K562 (cell line): ENCODE results near the gene PRC1.

Source experiments
- ASH1L ChIP-seq: fragments of 450-650 bp; IDR thresholded peaks from 2 replicates; pipeline ENCODE4 v1.6.1; 2018; ENCODE audit warnings: borderline replicate concordance, mild to moderate bottlenecking, low read depth; ENCODE audit not compliant: partially characterized antibody
- CEBPB ChIP-seq: fragments of 450-650 bp; IDR thresholded peaks from 2 replicates; pipeline ENCODE4 v1.6.1; 2016; ENCODE audit warnings: missing genetic modification characterization, missing compliant biosample characterization
- CTCF ChIP-seq, 3 experiments: IDR thresholded peaks in 2 of 3; conservative IDR thresholded peaks in 1 of 3; 2 replicates each; pipeline ENCODE4 v1.5.1; 2011 to 2012; ENCODE audit warnings: low read length in 3 of 3, mild to moderate bottlenecking in 3 of 3, control low read depth in 2 of 3, improper control_type of control experiment in 1 of 3, inconsistent platforms in 1 of 3, low read depth in 1 of 3, mixed read lengths in 1 of 3, moderate library complexity in 1 of 3; ENCODE audit not compliant: insufficient read depth in 2 of 3
- EZH2 ChIP-seq: IDR thresholded peaks from 2 replicates; pipeline ENCODE4 v1.6.1; 2012; ENCODE audit warnings: low read depth, mild to moderate bottlenecking, inconsistent platforms, low read length, borderline replicate concordance
- KDM1A ChIP-seq, 2 experiments: fragments of 450-650 bp; IDR thresholded peaks; 2 replicates each; pipeline ENCODE4 v1.6.1; 2016; ENCODE audit warnings: mild to moderate bottlenecking in 2 of 2
- NFATC3 ChIP-seq: fragments of 450-650 bp; IDR thresholded peaks from 2 replicates; pipeline ENCODE4 v1.6.1; 2017; ENCODE audit warnings: mild to moderate bottlenecking
- NFIC ChIP-seq: fragments of 450-650 bp; IDR thresholded peaks from 2 replicates; pipeline ENCODE4 v1.6.1; 2017; ENCODE audit warnings: mild to moderate bottlenecking, inconsistent platforms
- ZBTB11 ChIP-seq, 3 experiments: fragments of 200-800 bp in 1 of 3; fragments of 250-450 bp in 1 of 3; fragments of 450-650 bp in 1 of 3; sonication (Bioruptor Pico) in 1 of 3; sonication (Bioruptor generic) in 1 of 3; formaldehyde crosslinking in 1 of 3; IDR thresholded peaks; 2 replicates each; pipeline versions ENCODE4 v1.6.1 to v1.8.0; 2016 to 2022; ENCODE audit warnings: mild to moderate bottlenecking in 2 of 3, missing genetic modification characterization in 2 of 3, missing compliant biosample characterization in 1 of 3, moderate library complexity in 1 of 3

- TF ChIP-seq KDM1A (IDR thresholded peaks at IDR 0.05): no peak
- no peak for TF ChIP-seq CTCF (IDR thresholded peaks at IDR 0.05 in 2 of 3, conservative IDR thresholded peaks at IDR 0.05 in 1 of 3; ENCODE audit: insufficient read depth in 2 of 3, low read depth in 1 of 3, low read length in 3 of 3)
- TF ChIP-seq ASH1L: no peak
- no peak for TF ChIP-seq NFIC
- no peak for TF ChIP-seq NFATC3
- TF ChIP-seq ZBTB11 (CRISPR knock-in tag; IDR thresholded peaks at IDR 0.05): no peak
- TF ChIP-seq EZH2: no peak
- TF ChIP-seq CEBPB (tag): no peak
Observed at GRCh38 chr15:90949979-90950675, 44.2 kb downstream of the PRC1 start.
